Left lung (tissue), 10 donors: ENCODE data around the gene FABP7. TPM values are rescaled to one million over a fixed set of nuclear protein-coding genes. Genes with fewer than 3 reads are reported as not detected.

ENCODE experiments used
- ATAC-seq: fragments of 200-7000 bp; cut with Tn5 transposase; one replicate; pipeline ENCODE4 v1.9.1; 2020; ENCODE audit warnings: moderate library complexity
- DNase-seq, 4 donors: peaks; one replicate each; pipeline ENCODE4 v3.0.0-alpha.2; 2013 to 2020
- H3K27ac ChIP-seq, 2 donors: fragments of 200-600 bp; sonication (generic) in 1 of 2; one replicate each; pipeline versions ENCODE4 v1.5.0 to v1.8.0; 2020 to 2021
- H3K27me3 ChIP-seq, 2 donors: fragments of 200-600 bp; sonication (generic) in 1 of 2; one replicate each; pipeline versions ENCODE4 v1.5.0 to v1.8.0; 2020 to 2021
- H3K36me3 ChIP-seq, 2 donors: fragments of 200-600 bp; sonication (generic) in 1 of 2; one replicate each; pipeline versions ENCODE4 v1.5.0 to v1.8.0; 2020 to 2021
- H3K4me1 ChIP-seq, 2 donors: fragments of 200-600 bp; one replicate each; pipeline ENCODE4 v1.8.0; 2021
- H3K4me3 ChIP-seq, 2 donors: fragments of 200-600 bp; sonication (generic) in 1 of 2; one replicate each; pipeline versions ENCODE4 v1.5.0 to v1.8.0; 2020 to 2021; ENCODE audit warnings: mild to moderate bottlenecking in 1 of 2
- H3K9me3 ChIP-seq, 2 donors: fragments of 200-600 bp; sonication (generic) in 1 of 2; one replicate each; pipeline versions ENCODE4 v1.5.0 to v1.8.0; 2020 to 2021
- CTCF ChIP-seq, 2 donors: fragments of 200-600 bp; sonication (generic) in 1 of 2; IDR thresholded peaks; one replicate each; pipeline versions ENCODE4 v1.5.0 to v1.8.0; 2021; ENCODE audit warnings: antibody characterized with exemption in 2 of 2
- intact Hi-C, 2 donors: fragments of 100-400 bp; cut with DNase I; formaldehyde crosslinking; loops; one replicate each; pipeline versions ENCODE4 v1.11.2 to v1.14.2; 2022
- polyA plus RNA-seq, 6 donors: library from polyadenylated mRNA; unstranded; fragments of 120-200 nt; gene quantifications; one replicate each; pipeline ENCODE4 v1.2.1, GENCODE V29; 2013; ENCODE audit not compliant: insufficient read length in 6 of 6
- total RNA-seq, 2 donors: library from RNA; stranded (reverse); fragmentation: NEBNext Ultra II Directional; extraction: Animal tissue kit (Norgen Biotek cat#: 25700); gene quantifications; one replicate each; pipeline ENCODE4 v1.2.1, GENCODE V29; 2021
- donor health status: DM: no; HTN: yes; CAD: no.
- donor health status: DM: no; HTN: no; CAD: no.

The FABP7 gene
- total and polyA plus RNA-seq, 8 donors, result 7.1 to 39.3 (median 16.6) TPM; not detected in 2

- DNase-seq (peak in 2 of 4 donors; percentile 32 to 48), ATAC-seq (peak; percentile 79)
- H3K9me3 ChIP-seq, result no peaks in the 10 kb centered on the region
- H3K27me3 ChIP-seq, result no peaks in the 10 kb centered on the region
- H3K27ac ChIP-seq, result peak overlapping the region in 1 of 2 donors; percentile 66
- intact Hi-C loops, result no loop called here
- peaks cover 0 to 14% of the 10 kb centered on the region in 2 donors for H3K4me1 ChIP-seq
- no peaks in the 10 kb centered on the region for H3K36me3 ChIP-seq
- H3K4me3 ChIP-seq, result no peak overlapping the region
- no peak for TF ChIP-seq CTCF (IDR thresholded peaks at IDR 0.05)
Measured at GRCh38 chr6:122770835-122771601, 8.5 kb upstream of the FABP7 start.

DNA sequence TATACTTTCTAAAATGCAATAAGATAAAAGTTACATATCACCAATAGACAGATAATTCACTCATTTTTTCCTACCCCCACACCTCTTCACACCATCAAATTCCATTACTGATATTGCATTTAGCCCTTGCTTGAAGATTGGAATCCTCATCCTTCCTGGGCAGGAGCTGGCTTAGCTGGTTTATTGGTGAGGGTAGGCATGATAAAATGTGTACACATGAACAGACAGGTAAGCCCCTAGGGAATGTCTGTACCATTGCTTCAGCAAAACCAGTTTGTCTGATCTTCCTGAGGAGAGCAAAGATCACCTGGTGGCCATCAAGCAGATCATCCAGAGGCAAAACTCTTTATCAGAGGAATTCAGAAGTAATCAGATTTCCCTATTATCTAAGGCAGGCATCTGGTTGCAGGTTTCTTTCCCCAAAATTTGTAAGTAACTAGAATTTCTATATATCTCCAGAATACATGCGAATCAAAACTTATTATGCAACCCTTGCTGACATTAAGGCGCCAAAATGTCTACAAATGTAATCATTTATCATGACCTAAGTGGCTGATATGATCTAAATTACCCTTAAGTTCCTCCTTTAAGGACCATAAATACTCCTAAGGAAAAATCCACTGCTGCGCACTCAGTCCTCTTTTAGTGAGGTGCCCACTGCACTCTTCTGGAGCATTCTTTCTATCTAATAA, 6.6 kb upstream of the FABP7 start:
- DNase-seq (no peak), ATAC-seq (no peak)
- H3K27ac ChIP-seq, result no peak overlapping the region
- no peaks in the 10 kb centered on the region for H3K9me3 ChIP-seq
- no peak for TF ChIP-seq CTCF (IDR thresholded peaks at IDR 0.05)
- H3K4me3 ChIP-seq, result no peak overlapping the region
- peaks cover 0 to 14% of the 10 kb centered on the region in 2 donors for H3K4me1 ChIP-seq
- no peaks in the 10 kb centered on the region for H3K36me3 ChIP-seq
- intact Hi-C loops, result no loop called here
- no peaks in the 10 kb centered on the region for H3K27me3 ChIP-seq

DNA sequence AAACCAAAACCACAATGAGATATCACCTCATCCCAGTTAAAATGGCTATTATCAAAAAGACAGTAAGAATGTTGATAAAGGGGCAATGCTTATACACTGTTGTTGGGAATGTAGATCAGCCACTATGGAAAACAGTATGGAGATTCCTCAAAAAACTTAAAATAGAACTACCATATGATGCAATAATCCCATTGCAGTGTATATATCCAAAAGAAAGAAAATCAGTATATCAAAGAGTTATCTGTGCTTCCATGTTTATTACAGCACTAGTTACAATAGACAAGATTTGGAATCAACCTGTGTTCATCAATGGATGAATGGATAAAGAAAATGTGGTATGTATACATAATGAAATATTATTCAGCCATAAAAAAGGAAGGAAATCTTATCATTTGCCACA, 3.5 kb upstream of the FABP7 start:
- no peaks in the 10 kb centered on the region for H3K9me3 ChIP-seq
- H3K27ac ChIP-seq, result no peak overlapping the region
- H3K36me3 ChIP-seq, result no peaks in the 10 kb centered on the region
- no peak overlapping the region for H3K4me3 ChIP-seq
- peaks cover 0 to 7% of the 10 kb centered on the region in 2 donors for H3K4me1 ChIP-seq
- intact Hi-C loops, result no loop called here
- peaks cover 0 to 12% of the 10 kb centered on the region in 2 donors for H3K27me3 ChIP-seq
- ATAC-seq (no peak), DNase-seq (no peak)
- no peak for TF ChIP-seq CTCF (IDR thresholded peaks at IDR 0.05)

GRCh38 chr6:122778302-122778701, 1.2 kb upstream of the FABP7 start:
- ATAC-seq (no peak), DNase-seq (no peak)
- Histone ChIP-seq H3K36me3 (no peaks in the 10 kb centered on the region), H3K9me3 (no peaks in the 10 kb centered on the region), H3K27ac (no peak overlapping the region), H3K4me3 (no peak overlapping the region), H3K4me1 (no peaks in the 10 kb centered on the region), H3K27me3 (peaks cover 0 to 12% of the 10 kb centered on the region in 2 donors)
- no peak for TF ChIP-seq CTCF (IDR thresholded peaks at IDR 0.05)
- intact Hi-C loops, result no loop called here

- Histone ChIP-seq H3K36me3 (no peaks in the 10 kb centered on the region), H3K4me1 (no peaks in the 10 kb centered on the region), H3K9me3 (no peaks in the 10 kb centered on the region), H3K27ac (no peak overlapping the region), H3K27me3 (peaks cover 0 to 12% of the 10 kb centered on the region in 2 donors), H3K4me3 (no peak overlapping the region)
- no peak for DNase-seq
- intact Hi-C loops, result no loop called here
- ATAC-seq, result no peak
- no peak for TF ChIP-seq CTCF (IDR thresholded peaks at IDR 0.05)
Measured at GRCh38 chr6:122778985-122779661, 393 bp upstream of the FABP7 start.
